DOHH2 (cell line): ENCODE measurements around the gene PCDH9.

Experiments
- H3F3A ChIP-seq: fragments of 200-600 bp; sonication (generic), shearing (Covaris generic); 2 replicates; pipeline ENCODE4 v1.6.0; 2016; ENCODE audit warnings: antibody characterized with exemption, mild to moderate bottlenecking; ENCODE audit not compliant: control insufficient read depth, insufficient read depth
- H3K27ac ChIP-seq: fragments of 200-600 bp; sonication (generic); 2 replicates; pipeline ENCODE4 v1.5.1; 2014; ENCODE audit warnings: low read depth, mild to moderate bottlenecking, low read length, moderate library complexity
- H3K27me3 ChIP-seq: fragments of 200-600 bp; sonication (generic); 2 replicates; pipeline ENCODE4 v1.6.1; 2014; ENCODE audit warnings: mild to moderate bottlenecking, low read length, mixed read lengths; ENCODE audit not compliant: control insufficient read depth
- H3K36me3 ChIP-seq: fragments of 200-600 bp; sonication (generic); 2 replicates; pipeline ENCODE4 v1.6.1; 2014; ENCODE audit warnings: mild to moderate bottlenecking, low read length, moderate library complexity, mixed read lengths; ENCODE audit not compliant: control insufficient read depth
- H3K4me1 ChIP-seq: fragments of 200-600 bp; sonication (generic); 2 replicates; pipeline ENCODE4 v1.6.1; 2014; ENCODE audit warnings: mild to moderate bottlenecking, low read length, mixed read lengths; ENCODE audit not compliant: control insufficient read depth
- H3K4me2 ChIP-seq: fragments of 200-600 bp; sonication (generic); 2 replicates; pipeline ENCODE4 v1.6.0; 2014; ENCODE audit warnings: mild to moderate bottlenecking, low read length, moderate library complexity
- H3K4me3 ChIP-seq: fragments of 200-600 bp; sonication (generic); 2 replicates; pipeline ENCODE4 v1.5.1; 2014; ENCODE audit warnings: mild to moderate bottlenecking, low read length, mixed read lengths
- H3K79me2 ChIP-seq: fragments of 200-600 bp; sonication (generic); 2 replicates; pipeline ENCODE4 v1.6.1; 2014; ENCODE audit warnings: mild to moderate bottlenecking, low read length, mixed read lengths; ENCODE audit not compliant: control insufficient read depth
- H3K9me2 ChIP-seq: fragments of 200-600 bp; sonication (generic); replicated peaks from 2 replicates; pipeline ENCODE4 v1.6.1; 2014; ENCODE audit warnings: mild to moderate bottlenecking, low read length, mixed read lengths; ENCODE audit not compliant: control insufficient read depth
- H3K9me3 ChIP-seq: fragments of 200-600 bp; sonication (generic); 2 replicates; pipeline ENCODE4 v1.6.1; 2014; ENCODE audit warnings: antibody characterized with exemption, low read length, mixed read lengths; ENCODE audit not compliant: control insufficient read depth, insufficient read depth
- H4K20me1 ChIP-seq: fragments of 200-600 bp; sonication (generic); 2 replicates; pipeline ENCODE4 v1.6.0; 2014; ENCODE audit warnings: low read depth, mild to moderate bottlenecking, antibody characterized with exemption, low read length, moderate library complexity; ENCODE audit not compliant: control insufficient read depth, insufficient read depth
- EZH2phosphoT487 ChIP-seq: fragments of 200-600 bp; sonication (generic); IDR thresholded peaks from 2 replicates; pipeline ENCODE4 v1.6.1; 2017; ENCODE audit warnings: borderline replicate concordance, mild to moderate bottlenecking, antibody characterized with exemption, low read length, moderate library complexity, mixed read lengths
- TF ChIP-seq, protein P1 (sequence below): fragments of 200-600 bp; sonication (generic); IDR thresholded peaks from one replicate; pipeline ENCODE4 v1.5.1; 2014; ENCODE audit warnings: antibody characterized with exemption, mild to moderate bottlenecking, low read depth, low read length; ENCODE audit not compliant: poor library complexity, severe bottlenecking

Gene PCDH9

DNA sequence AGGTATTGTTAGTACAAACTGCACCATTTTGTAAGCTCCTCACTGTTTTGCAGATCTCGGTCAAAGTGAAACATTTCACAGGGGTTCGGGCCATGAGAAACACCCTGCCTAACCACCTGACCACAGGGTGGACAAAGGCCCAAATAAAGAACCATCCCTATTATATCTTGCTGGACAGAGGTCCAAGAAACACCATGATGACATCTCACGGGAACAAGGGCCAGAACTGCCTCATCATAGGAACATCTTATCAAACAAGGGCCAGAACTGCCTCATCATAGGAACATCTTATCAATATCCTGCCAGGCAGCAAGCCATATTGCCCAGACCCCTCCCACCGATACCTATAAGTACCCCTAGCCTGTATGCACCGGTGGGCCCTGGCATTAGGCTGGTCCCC lies 99.7 kb downstream of the PCDH9 start:
- Histone ChIP-seq H3K27me3 (no peaks in the 10 kb centered on the region), H3F3A (no peaks in the 10 kb centered on the region), H3K9me2 (no peaks in the 10 kb centered on the region), H3K4me2 (no peak overlapping the region), H3K4me3 (no peak overlapping the region), H4K20me1 (no peaks in the 10 kb centered on the region), H3K79me2 (no peaks in the 10 kb centered on the region), H3K36me3 (no peaks in the 10 kb centered on the region), H3K9me3 (no peaks in the 10 kb centered on the region), H3K27ac (no peak overlapping the region), H3K4me1 (peaks cover 6% of the 10 kb centered on the region; the same call in 1 of the 2 replicates)
- no peak for TF ChIP-seq EZH2phosphoT487
- TF ChIP-seq, protein P1, sequence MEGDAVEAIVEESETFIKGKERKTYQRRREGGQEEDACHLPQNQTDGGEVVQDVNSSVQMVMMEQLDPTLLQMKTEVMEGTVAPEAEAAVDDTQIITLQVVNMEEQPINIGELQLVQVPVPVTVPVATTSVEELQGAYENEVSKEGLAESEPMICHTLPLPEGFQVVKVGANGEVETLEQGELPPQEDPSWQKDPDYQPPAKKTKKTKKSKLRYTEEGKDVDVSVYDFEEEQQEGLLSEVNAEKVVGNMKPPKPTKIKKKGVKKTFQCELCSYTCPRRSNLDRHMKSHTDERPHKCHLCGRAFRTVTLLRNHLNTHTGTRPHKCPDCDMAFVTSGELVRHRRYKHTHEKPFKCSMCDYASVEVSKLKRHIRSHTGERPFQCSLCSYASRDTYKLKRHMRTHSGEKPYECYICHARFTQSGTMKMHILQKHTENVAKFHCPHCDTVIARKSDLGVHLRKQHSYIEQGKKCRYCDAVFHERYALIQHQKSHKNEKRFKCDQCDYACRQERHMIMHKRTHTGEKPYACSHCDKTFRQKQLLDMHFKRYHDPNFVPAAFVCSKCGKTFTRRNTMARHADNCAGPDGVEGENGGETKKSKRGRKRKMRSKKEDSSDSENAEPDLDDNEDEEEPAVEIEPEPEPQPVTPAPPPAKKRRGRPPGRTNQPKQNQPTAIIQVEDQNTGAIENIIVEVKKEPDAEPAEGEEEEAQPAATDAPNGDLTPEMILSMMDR, result no peak

DNA sequence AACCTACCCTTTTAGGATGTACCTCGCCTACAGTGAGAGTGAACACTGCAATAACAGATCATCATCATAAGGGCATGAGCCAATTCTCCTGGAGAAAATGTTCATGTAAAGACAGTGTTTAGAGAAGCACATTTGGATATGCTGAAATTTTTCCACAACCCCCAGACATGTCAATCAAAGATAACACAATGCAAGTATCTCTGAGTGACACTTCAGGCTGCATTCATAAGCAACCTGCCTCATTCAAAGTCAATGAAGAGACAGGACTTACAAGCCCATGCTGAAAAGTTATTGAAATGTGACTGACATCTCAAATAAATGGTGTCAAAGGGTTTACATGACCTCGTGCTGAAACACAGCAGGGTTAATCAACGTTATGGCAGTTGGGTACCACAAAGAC lies 102.0 kb downstream of the PCDH9 start:
- H3K4me3 ChIP-seq, result no peak overlapping the region
- H3K27me3 ChIP-seq, result no peaks in the 10 kb centered on the region
- no peaks in the 10 kb centered on the region for H3K36me3 ChIP-seq
- no peaks in the 10 kb centered on the region for H3K9me3 ChIP-seq
- H3K9me2 ChIP-seq, result no peaks in the 10 kb centered on the region
- H3F3A ChIP-seq, result no peaks in the 10 kb centered on the region
- peaks cover 3% of the 10 kb centered on the region for H3K4me1 ChIP-seq
- no peak for TF ChIP-seq EZH2phosphoT487
- TF ChIP-seq, protein P1, result no peak
- H4K20me1 ChIP-seq, result no peaks in the 10 kb centered on the region
- H3K79me2 ChIP-seq, result no peaks in the 10 kb centered on the region
- no peak overlapping the region for H3K4me2 ChIP-seq
- no peak overlapping the region for H3K27ac ChIP-seq

DNA sequence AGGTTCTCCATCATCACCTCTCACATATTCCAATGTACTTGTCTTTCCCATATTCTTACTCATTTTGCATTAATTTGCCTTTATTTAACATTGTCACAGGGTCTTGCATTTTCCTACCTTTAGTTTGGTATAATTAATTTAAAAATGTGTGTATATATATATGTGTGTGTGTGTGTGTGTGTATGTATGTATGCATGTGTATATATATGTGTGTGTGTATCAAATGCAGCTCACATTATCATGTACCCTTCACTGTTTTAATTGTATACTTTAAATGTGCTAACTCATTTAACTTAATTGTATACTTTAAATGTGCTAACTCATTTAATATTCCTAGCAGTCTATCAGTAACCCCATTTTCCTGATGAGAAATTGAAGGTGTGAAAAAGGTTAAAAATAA lies 104.5 kb downstream of the PCDH9 start:
- no peaks in the 10 kb centered on the region for H3K9me2 ChIP-seq
- no peaks in the 10 kb centered on the region for H3K27me3 ChIP-seq
- no peaks in the 10 kb centered on the region for H3K9me3 ChIP-seq
- H3K36me3 ChIP-seq, result no peaks in the 10 kb centered on the region
- H3K4me3 ChIP-seq, result no peak overlapping the region
- no peaks in the 10 kb centered on the region for H4K20me1 ChIP-seq
- no peaks in the 10 kb centered on the region for H3F3A ChIP-seq
- H3K4me1 ChIP-seq, result peaks cover 6% of the 10 kb centered on the region
- TF ChIP-seq EZH2phosphoT487, result no peak
- TF ChIP-seq, protein P1, result no peak
- no peak overlapping the region for H3K27ac ChIP-seq
- no peak overlapping the region for H3K4me2 ChIP-seq
- no peaks in the 10 kb centered on the region for H3K79me2 ChIP-seq

DNA sequence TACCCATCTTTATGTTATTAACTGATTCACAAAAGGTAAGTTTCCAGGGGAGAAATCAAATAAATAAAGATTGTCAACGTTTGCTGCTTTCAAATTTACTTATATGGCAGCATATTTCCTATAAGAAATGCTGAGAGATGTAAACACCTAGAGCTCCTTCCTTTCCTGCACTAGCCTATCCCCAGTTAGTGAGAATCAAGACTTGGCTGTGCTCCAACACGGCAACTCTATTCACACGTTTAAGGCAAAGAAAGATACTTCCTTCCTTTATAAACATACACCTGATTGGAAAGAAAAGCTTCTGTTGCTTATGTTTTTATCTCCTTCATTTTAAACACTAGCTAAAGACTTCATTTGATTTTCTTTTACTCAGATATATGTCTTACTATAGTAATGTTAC lies 107.0 kb downstream of the PCDH9 start:
- Histone ChIP-seq H3K4me2 (no peak overlapping the region; the same call in 1 of the 2 replicates), H3F3A (no peaks in the 10 kb centered on the region), H3K27me3 (no peaks in the 10 kb centered on the region), H3K9me3 (no peaks in the 10 kb centered on the region), H3K27ac (no peak overlapping the region), H3K79me2 (no peaks in the 10 kb centered on the region), H4K20me1 (no peaks in the 10 kb centered on the region), H3K4me3 (no peak overlapping the region), H3K9me2 (no peaks in the 10 kb centered on the region), H3K36me3 (no peaks in the 10 kb centered on the region), H3K4me1 (peaks cover 6% of the 10 kb centered on the region)
- no peak for TF ChIP-seq EZH2phosphoT487
- TF ChIP-seq, protein P1, result no peak
